RWPE1 (cell line): Measurements from ENCODE around the gene TBC1D5.

Experiments used
- CTCF ChIA-PET: fragments of 350-600 bp; sonication (Branson Sonifier 250); formaldehyde crosslinking; extraction: SDS; loops from one replicate; lab custom pipeline; 2021; lab: Yijun Ruan, JAX
- POLR2A ChIA-PET: fragments of 400-600 bp; formaldehyde crosslinking; extraction: SDS; loops from one replicate; lab custom pipeline; 2020; ENCODE audit warnings: antibody characterized with exemption; ENCODE audit not compliant: low non-redundant PET; lab: Yijun Ruan, JAX
- DNase-seq: peaks from one replicate; pipeline ENCODE4 v3.0.0; 2012; ENCODE audit warnings: low spot score
- H3K27ac ChIP-seq: fragments of 450-650 bp; 2 replicates; pipeline ENCODE4 v1.5.1; 2017
- TF ChIP-seq, protein P1 (sequence below): fragments of 450-650 bp; conservative IDR thresholded peaks from 2 replicates; pipeline ENCODE4 v1.5.1; 2017; ENCODE audit warnings: low read depth, mild to moderate bottlenecking

Gene TBC1D5

DNA sequence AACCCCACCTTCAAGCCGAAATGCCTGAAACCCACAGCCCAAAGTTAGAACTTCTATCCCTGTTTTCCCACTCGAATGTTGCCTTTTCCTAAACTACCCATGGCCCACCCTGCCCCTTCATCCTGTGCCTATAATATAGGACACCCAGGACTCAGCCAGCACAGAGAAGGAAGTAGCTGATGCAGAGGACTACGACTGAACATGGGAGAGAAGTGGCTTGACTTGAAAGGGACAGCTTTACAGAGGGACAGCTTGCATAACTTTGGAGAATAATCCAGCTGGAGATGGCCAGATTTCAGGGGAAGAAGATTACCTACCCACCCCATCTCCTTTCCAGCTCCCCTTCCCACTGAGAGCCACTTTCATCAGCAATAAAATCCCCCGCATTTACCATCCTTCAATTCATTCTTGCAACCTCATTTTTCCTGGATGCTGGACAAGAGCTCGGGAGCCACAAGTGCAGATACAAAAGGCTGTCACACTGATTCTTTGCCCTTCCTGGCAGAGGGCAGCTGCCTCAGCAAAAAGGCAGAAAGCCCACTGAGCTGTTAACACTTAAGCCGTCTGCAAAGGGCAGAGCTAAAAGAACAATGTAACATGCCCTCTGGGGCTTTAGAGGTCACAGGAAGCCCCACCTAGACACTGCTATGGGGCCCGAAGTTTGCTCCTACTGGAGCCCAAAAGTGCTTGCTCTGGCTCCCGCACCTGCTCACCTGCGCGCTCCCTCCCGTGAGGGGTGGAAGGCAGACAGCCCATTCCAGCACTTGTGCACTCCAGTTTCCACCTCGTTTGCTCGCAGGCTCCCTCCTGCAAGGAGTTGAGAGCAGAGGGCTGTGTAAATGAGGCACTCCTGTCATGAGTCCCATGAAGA, 224.0 kb downstream of the TBC1D5 start:
- TF ChIP-seq, protein P1, sequence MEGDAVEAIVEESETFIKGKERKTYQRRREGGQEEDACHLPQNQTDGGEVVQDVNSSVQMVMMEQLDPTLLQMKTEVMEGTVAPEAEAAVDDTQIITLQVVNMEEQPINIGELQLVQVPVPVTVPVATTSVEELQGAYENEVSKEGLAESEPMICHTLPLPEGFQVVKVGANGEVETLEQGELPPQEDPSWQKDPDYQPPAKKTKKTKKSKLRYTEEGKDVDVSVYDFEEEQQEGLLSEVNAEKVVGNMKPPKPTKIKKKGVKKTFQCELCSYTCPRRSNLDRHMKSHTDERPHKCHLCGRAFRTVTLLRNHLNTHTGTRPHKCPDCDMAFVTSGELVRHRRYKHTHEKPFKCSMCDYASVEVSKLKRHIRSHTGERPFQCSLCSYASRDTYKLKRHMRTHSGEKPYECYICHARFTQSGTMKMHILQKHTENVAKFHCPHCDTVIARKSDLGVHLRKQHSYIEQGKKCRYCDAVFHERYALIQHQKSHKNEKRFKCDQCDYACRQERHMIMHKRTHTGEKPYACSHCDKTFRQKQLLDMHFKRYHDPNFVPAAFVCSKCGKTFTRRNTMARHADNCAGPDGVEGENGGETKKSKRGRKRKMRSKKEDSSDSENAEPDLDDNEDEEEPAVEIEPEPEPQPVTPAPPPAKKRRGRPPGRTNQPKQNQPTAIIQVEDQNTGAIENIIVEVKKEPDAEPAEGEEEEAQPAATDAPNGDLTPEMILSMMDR = no peak
- no peak for DNase-seq
- no peak overlapping the region for H3K27ac ChIP-seq
- POLR2A ChIA-PET = no interaction called here
- CTCF ChIA-PET = no interaction called here

DNA sequence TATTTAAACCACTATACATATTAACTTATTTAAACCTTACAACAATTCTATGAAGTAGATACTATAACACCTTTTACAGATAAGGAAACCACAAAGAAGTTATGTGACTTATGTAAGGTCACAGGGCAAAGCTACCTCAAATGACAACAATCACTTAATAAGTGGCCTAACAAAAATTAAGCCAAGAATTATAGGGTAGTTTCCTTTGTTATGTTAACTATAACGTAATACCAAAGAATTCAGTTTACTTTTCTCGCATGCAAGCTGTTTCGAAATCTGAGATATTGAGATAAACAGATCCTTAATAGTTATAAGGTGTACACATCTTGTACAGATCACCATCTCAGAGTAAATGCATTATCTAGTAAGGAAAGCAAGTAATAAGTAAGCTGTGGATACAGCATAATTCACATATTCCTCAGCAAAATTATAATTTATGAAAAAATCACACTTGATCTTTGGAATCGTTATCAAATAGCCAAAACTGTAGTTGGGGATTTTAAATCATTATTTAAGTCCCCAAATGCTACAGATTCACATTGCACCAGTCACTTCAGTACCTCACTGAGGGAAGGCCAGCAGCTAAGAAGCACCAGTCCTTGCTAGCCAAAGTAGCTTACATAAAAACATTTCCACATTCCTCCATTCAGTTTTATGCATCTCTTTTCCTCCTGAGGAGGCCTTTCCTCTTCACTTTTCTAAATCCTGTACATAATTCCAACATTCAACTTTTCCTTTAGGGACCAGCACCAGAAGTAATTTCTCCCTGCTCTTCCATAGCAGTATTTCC, 226.8 kb downstream of the TBC1D5 start:
- ChIA-PET CTCF (no interaction called here), POLR2A (no interaction called here)
- TF ChIP-seq, protein P1 = no peak
- no peak overlapping the region for H3K27ac ChIP-seq
- no peak for DNase-seq

DNA sequence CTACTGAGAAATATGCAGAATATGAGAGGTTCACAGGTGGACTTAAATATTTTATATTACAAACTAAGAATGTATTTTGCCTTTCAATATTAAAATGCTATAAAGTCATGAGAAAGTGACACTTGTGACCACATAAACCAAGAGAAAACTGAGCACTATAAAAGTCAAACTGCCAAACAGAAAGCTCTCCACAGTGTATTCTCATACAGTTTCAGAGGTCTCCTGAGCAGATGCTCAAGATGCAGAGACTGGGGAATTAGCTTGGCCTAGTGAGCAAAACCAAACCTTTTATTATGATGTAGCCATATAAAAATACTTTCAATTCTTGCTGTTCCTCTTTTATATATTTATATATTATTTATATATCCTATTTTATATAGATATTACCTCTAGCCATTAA, 227.8 kb downstream of the TBC1D5 start:
- TF ChIP-seq, protein P1 = no peak
- no peak overlapping the region for H3K27ac ChIP-seq
- DNase-seq = no peak
- CTCF ChIA-PET = no interaction called here
- POLR2A ChIA-PET = no interaction called here

DNA sequence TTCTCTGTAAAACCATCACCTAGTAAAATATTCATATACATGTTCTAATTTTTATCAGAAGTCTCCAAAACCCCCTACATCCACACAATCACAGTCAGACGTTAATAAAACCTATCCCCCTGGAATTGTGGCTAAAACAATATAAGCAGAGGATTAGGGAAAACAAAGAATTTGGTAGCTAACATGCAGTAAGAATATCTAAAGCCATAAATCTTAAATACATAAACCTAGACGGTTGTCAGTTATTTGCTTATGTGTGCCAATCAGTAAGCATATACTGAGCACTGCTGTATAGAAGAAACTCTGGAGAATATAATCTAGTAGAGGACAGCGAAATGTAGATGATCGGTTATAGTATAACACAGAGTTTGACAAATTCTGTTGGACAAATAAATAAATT, 232.2 kb downstream of the TBC1D5 start:
- ChIA-PET POLR2A (no interaction called here), CTCF (interaction anchor here (0.5 kb wide), 1 partner anchor 879 kb away, joined by 4 read pairs; no protein-coding TSS in a partner anchor)
- H3K27ac ChIP-seq = no peak overlapping the region
- TF ChIP-seq, protein P1 = no peak
- DNase-seq = no peak

DNA sequence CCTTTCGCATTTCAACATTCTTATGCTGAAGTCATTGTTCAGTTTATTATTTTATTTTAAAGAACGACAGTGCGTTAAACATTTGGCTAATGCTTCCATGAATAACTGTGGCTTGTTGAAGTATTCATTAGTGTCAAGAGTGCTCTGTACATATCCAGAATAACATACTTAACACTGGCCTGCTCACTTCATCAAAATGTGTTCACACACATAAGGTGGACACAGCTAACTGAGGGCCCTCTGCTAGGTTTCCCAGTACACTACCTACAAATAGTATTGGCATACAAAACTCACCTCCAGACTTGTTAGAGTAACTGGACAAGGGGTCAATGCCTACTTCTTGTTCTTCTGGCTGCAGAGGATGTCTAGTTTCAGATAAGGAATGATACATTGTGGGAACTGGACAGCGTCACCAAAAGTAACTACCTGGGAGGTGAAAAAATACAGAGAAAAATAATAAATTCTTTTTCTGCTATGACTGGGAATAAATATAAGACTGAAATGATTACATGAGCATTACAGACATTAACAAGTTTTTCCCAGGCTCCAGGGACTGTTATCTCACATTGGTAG, 234.2 kb downstream of the TBC1D5 start:
- TF ChIP-seq, protein P1 = no peak
- CTCF ChIA-PET = no interaction called here
- no peak for DNase-seq
- POLR2A ChIA-PET = no interaction called here
- no peak overlapping the region for H3K27ac ChIP-seq

DNA sequence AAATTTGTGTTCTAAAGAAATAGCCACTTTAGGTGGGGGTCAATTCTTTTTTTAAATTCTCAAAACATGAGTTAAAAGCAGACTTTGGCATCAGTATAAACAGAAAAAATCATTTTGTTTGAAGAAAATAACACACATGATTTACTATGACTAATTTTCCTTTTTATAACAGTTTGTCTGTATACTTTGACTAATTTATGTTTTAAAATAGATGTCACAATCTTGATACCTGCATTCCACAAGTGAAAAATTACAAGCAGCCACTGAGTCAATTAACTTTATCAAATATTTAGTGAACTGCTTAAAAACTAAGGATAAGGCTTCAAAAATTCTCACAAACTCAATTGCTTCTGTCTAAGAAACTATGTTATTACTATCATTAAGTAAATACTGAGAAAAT, 235.0 kb downstream of the TBC1D5 start:
- POLR2A ChIA-PET = no interaction called here
- no peak overlapping the region for H3K27ac ChIP-seq
- TF ChIP-seq, protein P1 = no peak
- no peak for DNase-seq
- CTCF ChIA-PET = no interaction called here
